Measurements from ENCODE around the gene FUT3.
A peak's percentile ranks its signal among the peaks of the same experiment; 100 is the strongest.

FUT3 gene

DNA sequence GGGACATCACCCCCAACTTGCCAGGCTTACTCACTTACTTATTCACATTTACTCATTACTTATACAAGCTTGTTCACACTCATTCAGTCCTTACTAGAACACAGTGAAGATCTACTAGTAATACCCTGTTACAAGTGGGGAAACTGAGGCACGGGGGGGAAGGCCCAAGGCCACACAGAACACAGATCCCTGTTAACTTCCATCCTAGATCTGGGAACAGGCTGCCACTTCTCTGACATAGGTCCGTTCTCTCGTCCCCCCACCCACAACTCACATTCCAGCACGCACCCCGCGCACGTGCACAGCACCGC is 47.9 kb downstream of the FUT3 start:
- no peaks in the 10 kb centered on the region for H3K79me2 ChIP-seq (ENCODE audit: insufficient read depth, low read length)
- H3K9me3 ChIP-seq (ENCODE audit: insufficient read depth, low read depth, low read length): no peaks in the 10 kb centered on the region
- H3K36me3 ChIP-seq (ENCODE audit: insufficient read depth, low read length): no peaks in the 10 kb centered on the region
- H3K4me3 ChIP-seq (ENCODE audit: low read length, poor library complexity, severe bottlenecking): peak overlapping the region; percentile 71
- peak overlapping the region; percentile 91 for H3K4me2 ChIP-seq (ENCODE audit: low read depth, low read length, poor library complexity, severe bottlenecking)
- H2AFZ ChIP-seq (ENCODE audit: low read length): peak overlapping the region; percentile 93
- no peaks in the 10 kb centered on the region for H3F3A ChIP-seq (ENCODE audit: low read depth)
- peaks cover 5% of the 10 kb centered on the region for H3K4me1 ChIP-seq (ENCODE audit: insufficient read depth, low read length, poor library complexity, severe bottlenecking)
- H4K20me1 ChIP-seq (ENCODE audit: insufficient read depth, low read length, poor library complexity, severe bottlenecking): no peaks in the 10 kb centered on the region
- TF ChIP-seq EZH2phosphoT487 (IDR thresholded peaks at IDR 0.05; ENCODE audit: borderline replicate concordance) (no peak), CTCF (conservative IDR thresholded peaks at IDR 0.05; ENCODE audit: low read length) (no peak)
- H3K27me3 ChIP-seq (ENCODE audit: insufficient read depth, low read length, poor library complexity, severe bottlenecking): no peaks in the 10 kb centered on the region
- H3K9me2 ChIP-seq (replicated peaks; ENCODE audit: low read depth, low read length): no peaks in the 10 kb centered on the region
- H3K9ac ChIP-seq (ENCODE audit: low read depth, low read length, poor library complexity, severe bottlenecking): peak overlapping the region; percentile 73

GRCh38 chr19:5801796-5802619 is 49.2 kb downstream of the FUT3 start:
- Histone ChIP-seq H3K9me3 (ENCODE audit: insufficient read depth, low read depth, low read length) (no peaks in the 10 kb centered on the region), H3K9me2 (replicated peaks; ENCODE audit: low read depth, low read length) (no peaks in the 10 kb centered on the region), H4K20me1 (ENCODE audit: insufficient read depth, low read length, poor library complexity, severe bottlenecking) (no peaks in the 10 kb centered on the region), H3K27me3 (ENCODE audit: insufficient read depth, low read length, poor library complexity, severe bottlenecking) (no peaks in the 10 kb centered on the region), H2AFZ (ENCODE audit: low read length) (no peak overlapping the region), H3K79me2 (ENCODE audit: insufficient read depth, low read length) (no peaks in the 10 kb centered on the region), H3K4me2 (ENCODE audit: low read depth, low read length, poor library complexity, severe bottlenecking) (no peak overlapping the region), H3K9ac (ENCODE audit: low read depth, low read length, poor library complexity, severe bottlenecking) (no peak overlapping the region), H3K36me3 (ENCODE audit: insufficient read depth, low read length) (no peaks in the 10 kb centered on the region), H3K4me3 (ENCODE audit: low read length, poor library complexity, severe bottlenecking) (no peak overlapping the region), H3F3A (ENCODE audit: low read depth) (no peaks in the 10 kb centered on the region), H3K4me1 (ENCODE audit: insufficient read depth, low read length, poor library complexity, severe bottlenecking) (peaks cover 5% of the 10 kb centered on the region)
- TF ChIP-seq CTCF (conservative IDR thresholded peaks at IDR 0.05; ENCODE audit: low read length) (no peak), EZH2phosphoT487 (IDR thresholded peaks at IDR 0.05; ENCODE audit: borderline replicate concordance) (no peak)

- Histone ChIP-seq H3K9me2 (replicated peaks; ENCODE audit: low read depth, low read length) (no peaks in the 10 kb centered on the region), H3K9ac (ENCODE audit: low read depth, low read length, poor library complexity, severe bottlenecking) (no peak overlapping the region), H4K20me1 (ENCODE audit: insufficient read depth, low read length, poor library complexity, severe bottlenecking) (no peaks in the 10 kb centered on the region), H3K27me3 (ENCODE audit: insufficient read depth, low read length, poor library complexity, severe bottlenecking) (no peaks in the 10 kb centered on the region), H3K79me2 (ENCODE audit: insufficient read depth, low read length) (no peaks in the 10 kb centered on the region), H3K4me2 (ENCODE audit: low read depth, low read length, poor library complexity, severe bottlenecking) (no peak overlapping the region), H3K9me3 (ENCODE audit: insufficient read depth, low read depth, low read length) (no peaks in the 10 kb centered on the region), H3K4me3 (ENCODE audit: low read length, poor library complexity, severe bottlenecking) (no peak overlapping the region), H3F3A (ENCODE audit: low read depth) (no peaks in the 10 kb centered on the region), H3K4me1 (ENCODE audit: insufficient read depth, low read length, poor library complexity, severe bottlenecking) (peaks cover 5% of the 10 kb centered on the region), H3K36me3 (ENCODE audit: insufficient read depth, low read length) (no peaks in the 10 kb centered on the region), H2AFZ (ENCODE audit: low read length) (no peak overlapping the region)
- TF ChIP-seq EZH2phosphoT487 (IDR thresholded peaks at IDR 0.05; ENCODE audit: borderline replicate concordance) (no peak), CTCF (conservative IDR thresholded peaks at IDR 0.05; ENCODE audit: low read length) (no peak)
These were observed 50.6 kb downstream of the FUT3 start for GRCh38 chr19:5800361-5801270.
